ENCODE measurements around the gene RPL14. TPM values are rescaled to one million over a fixed set of nuclear protein-coding genes. Genes with fewer than 3 reads are reported as not detected.

RPL14 gene
- total and polyA plus RNA-seq, 4 donors = 82.6 to 383 (median 185) TPM

- H3K27me3 ChIP-seq (ENCODE audit: control insufficient read depth in 4 of 4, insufficient read depth in 4 of 4, low read length in 3 of 4) = no peaks in the 10 kb centered on the region
- TF ChIP-seq HNF4A (conservative IDR thresholded peaks at IDR 0.05) = no peak
- TF ChIP-seq GABPA (IDR thresholded peaks at IDR 0.05 in 1 of 2, conservative IDR thresholded peaks at IDR 0.05 in 1 of 2) = no peak
- TF ChIP-seq HNF4G (IDR thresholded peaks at IDR 0.05) = no peak
- TF ChIP-seq FOXA1 (IDR thresholded peaks at IDR 0.05) = no peak
- TF ChIP-seq RXRA (IDR thresholded peaks at IDR 0.05) = no peak
- H3K4me1 ChIP-seq (ENCODE audit: control insufficient read depth in 4 of 4, insufficient read depth in 4 of 4, low read length in 3 of 4) = peaks cover 0 to 3% (median 1%) of the 10 kb centered on the region in 4 donors
- peaks cover 8 to 56% (median 41%) of the 10 kb centered on the region in 4 donors for H3K36me3 ChIP-seq (ENCODE audit: control insufficient read depth in 4 of 4, insufficient read depth in 3 of 4, low read depth in 1 of 4, low read length in 3 of 4)
- no peaks in the 10 kb centered on the region for H3K9me3 ChIP-seq (ENCODE audit: control insufficient read depth in 4 of 4, low read length in 3 of 4)
- H3K27ac ChIP-seq (ENCODE audit: low read depth in 1 of 2, low read length in 2 of 2) = no peak overlapping the region
- no peak for DNase-seq (ENCODE audit: low spot score)
- H3K9ac ChIP-seq (ENCODE audit: low read depth in 1 of 2, low read length in 2 of 2) = no peak overlapping the region
- 72% methylated on average over 9 of the region's 9 CpGs for WGBS
- H3K4me3 ChIP-seq (ENCODE audit: low read depth in 1 of 3, low read length in 3 of 3) = no peak overlapping the region
These were observed 7.4 kb downstream of the RPL14 start for GRCh38 chr3:40464339-40465110.

- TF ChIP-seq FOXA2 (IDR thresholded peaks at IDR 0.05) = no peak
- no peak for TF ChIP-seq EGR1 (IDR thresholded peaks at IDR 0.05; ENCODE audit: low read depth in 2 of 2)
- no peak for TF ChIP-seq JUND (IDR thresholded peaks at IDR 0.05)
- TF ChIP-seq ATF3 (IDR thresholded peaks at IDR 0.05) = no peak
- TF ChIP-seq HNF4G (IDR thresholded peaks at IDR 0.05) = no peak
- no peak for TF ChIP-seq REST (IDR thresholded peaks at IDR 0.05)
- no peak for TF ChIP-seq ZBTB33 (IDR thresholded peaks at IDR 0.05)
- no peak for TF ChIP-seq MAX (IDR thresholded peaks at IDR 0.05)
- no peak for TF ChIP-seq RXRA (IDR thresholded peaks at IDR 0.05)
- TF ChIP-seq SP1 (IDR thresholded peaks at IDR 0.05) = no peak
- TF ChIP-seq CTCF (IDR thresholded peaks at IDR 0.05; ENCODE audit: low read depth, low read length, missing input control) = no peak
- no peak for TF ChIP-seq RAD21 (IDR thresholded peaks at IDR 0.05)
- no peak for TF ChIP-seq NR2F2 (IDR thresholded peaks at IDR 0.05)
- no peak for TF ChIP-seq TAF1 (conservative IDR thresholded peaks at IDR 0.05)
- no peak for TF ChIP-seq GABPA (IDR thresholded peaks at IDR 0.05 in 1 of 2, conservative IDR thresholded peaks at IDR 0.05 in 1 of 2)
- no peak for TF ChIP-seq YY1 (IDR thresholded peaks at IDR 0.05)
- no peak for TF ChIP-seq FOXA1 (IDR thresholded peaks at IDR 0.05)
- no peak overlapping the region for H3K4me3 ChIP-seq (ENCODE audit: low read depth in 1 of 3, low read length in 3 of 3)
- no peak for DNase-seq (ENCODE audit: low spot score)
- H3K9me3 ChIP-seq (ENCODE audit: control insufficient read depth in 4 of 4, low read length in 3 of 4) = no peaks in the 10 kb centered on the region
- peaks cover 8 to 53% (median 37%) of the 10 kb centered on the region in 4 donors for H3K36me3 ChIP-seq (ENCODE audit: control insufficient read depth in 4 of 4, insufficient read depth in 3 of 4, low read depth in 1 of 4, low read length in 3 of 4)
- no peak overlapping the region for H3K9ac ChIP-seq (ENCODE audit: low read depth in 1 of 2, low read length in 2 of 2)
- 88% methylated on average over 4 of the region's 4 CpGs for WGBS
- no peak overlapping the region for H3K27ac ChIP-seq (ENCODE audit: low read depth in 1 of 2, low read length in 2 of 2)
- peaks cover 0 to 3% (median 1%) of the 10 kb centered on the region in 4 donors for H3K4me1 ChIP-seq (ENCODE audit: control insufficient read depth in 4 of 4, insufficient read depth in 4 of 4, low read length in 3 of 4)
- H3K27me3 ChIP-seq (ENCODE audit: control insufficient read depth in 4 of 4, insufficient read depth in 4 of 4, low read length in 3 of 4) = no peaks in the 10 kb centered on the region
These were observed 7.9 kb downstream of the RPL14 start for GRCh38 chr3:40465111-40465407.
